Measurements from ENCODE around the gene NPFFR1. TPM values are rescaled to one million over a fixed set of nuclear protein-coding genes. Genes with fewer than 3 reads are reported as not detected.

NPFFR1 gene
- total RNA-seq, 1 donor from 2014 or later: not detected

GRCh38 chr10:70274643-70275042, 9.2 kb downstream of the NPFFR1 start:
- no peaks in the 10 kb centered on the region for H3K36me3 Mint-ChIP-seq (ENCODE audit: low read depth)
- peaks cover 33% of the 10 kb centered on the region for H3K4me1 Mint-ChIP-seq
- peaks cover 5% of the 10 kb centered on the region for H3K9me3 Mint-ChIP-seq
- no peak for TF ChIP-seq CTCF (IDR thresholded peaks at IDR 0.05)
- DNase-seq: no peak
- no peaks in the 10 kb centered on the region for H3K27me3 Mint-ChIP-seq
- CTCF ChIA-PET: interaction anchor here (0.9 to 6.2 kb wide), 3 partner anchors 53 to 90 kb away, joined by 3 to 26 read pairs (median 10); no protein-coding TSS in a partner anchor
- POLR2A ChIA-PET: no interaction called here
- no peak for ATAC-seq (ENCODE audit: low read depth)
- intact Hi-C loops (cut with micrococcal nuclease): no loop called here
- peak overlapping the region; percentile 35 for H3K27ac Mint-ChIP-seq
- H3K4me3 Mint-ChIP-seq: no peak overlapping the region

- peak; percentile 86 for ATAC-seq (ENCODE audit: low read depth)
- Mint-ChIP-seq H3K27me3 (no peaks in the 10 kb centered on the region), H3K4me1 (peaks cover 33% of the 10 kb centered on the region), H3K4me3 (peak overlapping the region; percentile 57), H3K9me3 (peaks cover 5% of the 10 kb centered on the region), H3K36me3 (ENCODE audit: low read depth) (no peaks in the 10 kb centered on the region), H3K27ac (peak overlapping the region; percentile 83)
- intact Hi-C loops (cut with micrococcal nuclease): loop anchor here (1.0 kb wide), 5 partner anchors 40 to 91 kb away; partner anchors contain the start of gene PPA1
- ChIA-PET CTCF (interaction anchor here (0.7 to 13.0 kb wide), 9 partner anchors 10 to 126 kb away, joined by 3 to 204 read pairs (median 4); partner anchors contain the start of gene TYSND1), POLR2A (interaction anchor here (0.8 to 1.6 kb wide), 7 partner anchors 40 to 91 kb away, joined by 3 to 14 read pairs (median 4); partner anchors contain the start of gene PPA1)
- no peak for DNase-seq
- TF ChIP-seq CTCF (IDR thresholded peaks at IDR 0.05): no peak
Measured at GRCh38 chr10:70272925-70273316, 10.9 kb downstream of the NPFFR1 start.

GRCh38 chr10:70271996-70272924, 11.5 kb downstream of the NPFFR1 start:
- no peak for DNase-seq
- Mint-ChIP-seq H3K36me3 (ENCODE audit: low read depth) (no peaks in the 10 kb centered on the region), H3K9me3 (peaks cover 5% of the 10 kb centered on the region), H3K4me3 (peak overlapping the region; percentile 57), H3K27me3 (no peaks in the 10 kb centered on the region), H3K27ac (peak overlapping the region; percentile 83), H3K4me1 (peaks cover 33% of the 10 kb centered on the region)
- ChIA-PET CTCF (interaction anchor here (0.7 to 13.0 kb wide), 8 partner anchors 9 to 126 kb away, joined by 3 to 204 read pairs (median 4); partner anchors contain the start of gene TYSND1), POLR2A (interaction anchor here (0.6 to 1.6 kb wide), 6 partner anchors 39 to 1226 kb away, joined by 3 to 14 read pairs (median 4); partner anchors contain the start of gene PPA1)
- no peak for TF ChIP-seq CTCF (IDR thresholded peaks at IDR 0.05)
- intact Hi-C loops (cut with micrococcal nuclease): no loop called here
- peak; percentile 5 for ATAC-seq (ENCODE audit: low read depth)

GRCh38 chr10:70270952-70271351, 12.9 kb downstream of the NPFFR1 start:
- Mint-ChIP-seq H3K9me3 (peaks cover 4% of the 10 kb centered on the region), H3K4me1 (peaks cover 33% of the 10 kb centered on the region), H3K4me3 (no peak overlapping the region), H3K27ac (no peak overlapping the region), H3K36me3 (ENCODE audit: low read depth) (no peaks in the 10 kb centered on the region), H3K27me3 (peaks cover under 1% of the 10 kb centered on the region)
- ChIA-PET CTCF (interaction anchor here (0.8 to 13.0 kb wide), 3 partner anchors 10 to 92 kb away, joined by 3 to 204 read pairs (median 26); no protein-coding TSS in a partner anchor), POLR2A (interaction anchor here (0.6 kb wide), 1 partner anchor 94 kb away, joined by 6 read pairs; no protein-coding TSS in a partner anchor)
- ATAC-seq (ENCODE audit: low read depth) (no peak), DNase-seq (no peak)
- intact Hi-C loops (cut with micrococcal nuclease): no loop called here
- TF ChIP-seq CTCF (IDR thresholded peaks at IDR 0.05): no peak

GRCh38 chr10:70269741-70270140, 14.1 kb downstream of the NPFFR1 start:
- Mint-ChIP-seq H3K27ac (no peak overlapping the region), H3K36me3 (ENCODE audit: low read depth) (no peaks in the 10 kb centered on the region), H3K4me1 (peaks cover 32% of the 10 kb centered on the region), H3K4me3 (no peak overlapping the region), H3K9me3 (no peaks in the 10 kb centered on the region), H3K27me3 (peaks cover 4% of the 10 kb centered on the region)
- DNase-seq: no peak
- ChIA-PET POLR2A (interaction anchor here (0.6 kb wide), 2 partner anchors 19 to 46 kb away, joined by 6 to 7 read pairs; no protein-coding TSS in a partner anchor), CTCF (interaction anchor here (0.9 to 13.0 kb wide), 3 partner anchors 49 to 94 kb away, joined by 4 to 204 read pairs (median 26); no protein-coding TSS in a partner anchor)
- intact Hi-C loops (cut with micrococcal nuclease): no loop called here
- TF ChIP-seq CTCF (IDR thresholded peaks at IDR 0.05): no peak
- no peak for ATAC-seq (ENCODE audit: low read depth)
